ENCODE data around the gene UGT1A5. TPM values are rescaled to one million over a fixed set of nuclear protein-coding genes. Genes with fewer than 3 reads are reported as not detected.

UGT1A5 gene
- total RNA-seq, 6 experiments from 2014 or later, result 1.3 to 10.0 (median 3.8) TPM

DNA sequence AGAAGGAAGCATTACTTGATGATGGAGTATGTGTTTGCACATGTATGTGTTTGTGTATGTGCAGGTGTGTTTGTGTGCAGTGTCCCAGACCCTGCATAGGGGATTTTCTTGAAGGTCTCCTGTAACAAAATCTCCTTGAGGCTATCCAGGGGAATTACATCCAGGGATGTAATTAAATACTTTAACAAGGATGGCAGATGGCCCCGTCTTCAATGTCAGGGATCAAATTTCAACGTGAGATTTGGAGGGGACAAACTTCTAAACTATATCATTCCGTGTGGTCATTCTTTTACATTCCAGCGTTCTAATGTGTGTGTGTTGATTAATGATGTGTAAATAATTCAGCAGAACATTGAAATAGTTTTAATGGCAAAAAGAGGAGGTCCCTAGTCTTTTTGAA is 37.7 kb upstream of the UGT1A5 start:
- peak overlapping the region in 2 of 3 donors; percentile 46 to 66 for H3K4me3 ChIP-seq
- ATAC-seq (no peak), DNase-seq (no peak)
- no peaks in the 10 kb centered on the region for H3K27me3 ChIP-seq
- H3K36me3 ChIP-seq, result no peaks in the 10 kb centered on the region
- 29% methylated on average over 4 of the region's 4 CpGs for WGBS (ENCODE audit: insufficient coverage, low coverage, low lambda C conversion rate, missing lambda C conversion rate)
- peak overlapping the region in 1 of 3 donors; percentile 70 for H3K27ac ChIP-seq
- intact Hi-C loops (cut with DNase I), result no loop called here
- peaks cover 0 to 43% (median 9%) of the 10 kb centered on the region in 4 donors for H3K4me1 ChIP-seq
- TF ChIP-seq CTCF (IDR thresholded peaks at IDR 0.05) (no peak), POLR2A (IDR thresholded peaks at IDR 0.05) (no peak)
- no peaks in the 10 kb centered on the region for H3K9me3 ChIP-seq

DNA sequence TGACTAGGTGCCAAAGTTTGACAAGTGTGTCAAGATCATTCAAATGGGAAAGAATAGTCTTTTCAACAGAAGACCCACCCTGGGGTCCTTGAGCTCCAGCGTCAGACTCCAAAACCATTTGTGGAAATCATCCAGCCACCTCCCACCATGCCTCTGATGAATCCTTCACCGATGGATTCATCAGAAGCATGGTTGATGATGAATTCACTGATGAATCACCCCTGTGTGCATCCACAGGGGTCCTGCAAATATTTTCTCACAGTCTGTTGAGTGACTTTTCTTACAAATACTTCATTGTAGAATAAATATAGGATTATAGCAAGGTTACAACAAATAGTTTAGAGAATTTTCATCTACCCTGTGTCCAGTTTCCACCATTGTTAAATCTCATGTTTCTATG is 36.7 kb upstream of the UGT1A5 start:
- no peak for ATAC-seq
- H3K4me1 ChIP-seq, result peaks cover 0 to 39% (median 6%) of the 10 kb centered on the region in 4 donors
- intact Hi-C loops (cut with DNase I), result no loop called here
- TF ChIP-seq CTCF (IDR thresholded peaks at IDR 0.05) (no peak), POLR2A (IDR thresholded peaks at IDR 0.05) (no peak)
- H3K27ac ChIP-seq, result no peak overlapping the region
- no peaks in the 10 kb centered on the region for H3K9me3 ChIP-seq
- H3K4me3 ChIP-seq, result no peak overlapping the region
- H3K36me3 ChIP-seq, result no peaks in the 10 kb centered on the region
- DNase-seq, result no peak
- H3K27me3 ChIP-seq, result no peaks in the 10 kb centered on the region
- 92% methylated on average over 2 of the region's 2 CpGs for WGBS (ENCODE audit: insufficient coverage, low coverage, low lambda C conversion rate, missing lambda C conversion rate)

DNA sequence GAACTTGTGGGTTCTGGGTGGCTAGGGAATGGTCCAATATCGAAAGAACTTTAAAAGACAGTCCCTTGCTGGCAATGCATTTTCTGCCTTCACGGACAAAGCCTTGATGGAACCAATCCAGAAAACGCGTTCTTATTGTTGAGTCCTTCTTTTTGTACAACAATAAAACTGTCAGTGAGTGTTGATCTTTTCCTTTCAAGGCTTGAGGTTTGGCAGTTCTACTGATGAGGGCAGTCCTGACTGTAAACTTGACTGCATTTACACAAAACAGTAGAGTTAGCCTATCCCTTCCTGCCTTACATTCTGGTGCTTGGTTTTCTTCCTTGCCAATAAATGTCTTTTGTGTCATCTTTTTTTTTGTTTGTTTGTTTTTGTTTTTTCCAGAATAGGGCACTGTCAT is 33.5 kb upstream of the UGT1A5 start:
- Histone ChIP-seq H3K27ac (no peak overlapping the region), H3K36me3 (no peaks in the 10 kb centered on the region), H3K4me3 (no peak overlapping the region), H3K9me3 (no peaks in the 10 kb centered on the region), H3K4me1 (peaks cover 0 to 36% (median 3%) of the 10 kb centered on the region in 4 donors), H3K27me3 (no peaks in the 10 kb centered on the region)
- ATAC-seq (no peak), DNase-seq (no peak)
- TF ChIP-seq CTCF (IDR thresholded peaks at IDR 0.05) (no peak), POLR2A (IDR thresholded peaks at IDR 0.05) (no peak)
- 82% methylated on average over 2 of the region's 4 CpGs for WGBS (ENCODE audit: insufficient coverage, low coverage, low lambda C conversion rate, missing lambda C conversion rate)
- intact Hi-C loops (cut with DNase I), result no loop called here

- DNase-seq (no peak), ATAC-seq (peak in 2 of 4 donors; percentile 28 to 31)
- 72% methylated on average over 2 of the region's 4 CpGs for WGBS (ENCODE audit: insufficient coverage, low coverage, low lambda C conversion rate, missing lambda C conversion rate)
- TF ChIP-seq CTCF (IDR thresholded peaks at IDR 0.05) (no peak), POLR2A (IDR thresholded peaks at IDR 0.05) (no peak)
- Histone ChIP-seq H3K27me3 (no peaks in the 10 kb centered on the region), H3K27ac (no peak overlapping the region), H3K4me1 (peaks cover 0 to 31% (median 0%) of the 10 kb centered on the region in 4 donors), H3K9me3 (no peaks in the 10 kb centered on the region), H3K36me3 (no peaks in the 10 kb centered on the region), H3K4me3 (no peak overlapping the region)
- intact Hi-C loops (cut with DNase I), result no loop called here
Observed at GRCh38 chr2:233680361-233681045, 32.2 kb upstream of the UGT1A5 start.
